SU-DHL-6 (cell line): ENCODE data around the gene CHAT.

Experiments used
- H2AFZ ChIP-seq: fragments of 200-600 bp; sonication (generic); 2 replicates; pipeline ENCODE4 v1.6.1; 2014; ENCODE audit warnings: low read depth, mild to moderate bottlenecking, moderate library complexity, mixed read lengths, antibody characterized with exemption, low read length; ENCODE audit not compliant: severe bottlenecking
- H3F3A ChIP-seq: fragments of 200-600 bp; shearing (Covaris generic); 2 replicates; pipeline ENCODE4 v1.6.0; 2016; ENCODE audit warnings: antibody characterized with exemption, mild to moderate bottlenecking; ENCODE audit not compliant: insufficient read depth
- H3K27ac ChIP-seq: fragments of 200-600 bp; sonication (generic); 2 replicates; pipeline ENCODE4 v1.5.1; 2016; ENCODE audit warnings: low read depth, mild to moderate bottlenecking, low read length, moderate library complexity, mixed read lengths
- H3K27me3 ChIP-seq: fragments of 200-600 bp; sonication (generic), shearing (Covaris generic); 2 replicates; pipeline ENCODE4 v1.6.0; 2014; ENCODE audit warnings: mild to moderate bottlenecking, low read length
- H3K36me3 ChIP-seq: fragments of 200-600 bp; sonication (generic); 2 replicates; pipeline ENCODE4 v1.6.1; 2014; ENCODE audit warnings: mild to moderate bottlenecking, low read length, mixed read lengths
- H3K4me2 ChIP-seq: fragments of 300-600, 200-600 bp; shearing (Covaris generic), sonication (generic); 2 replicates; pipeline ENCODE4 v1.6.0; 2014; ENCODE audit warnings: low read length, low read depth, mild to moderate bottlenecking; ENCODE audit not compliant: poor library complexity, severe bottlenecking
- H3K4me3 ChIP-seq: fragments of 200-600 bp; sonication (generic); 2 replicates; pipeline ENCODE4 v1.5.1; 2014; ENCODE audit warnings: antibody characterized with exemption, low read length, mild to moderate bottlenecking, mixed read lengths; ENCODE audit not compliant: insufficient read depth, poor library complexity, severe bottlenecking
- H3K79me2 ChIP-seq: fragments of 200-600 bp; sonication (generic); 2 replicates; pipeline ENCODE4 v1.6.1; 2014; ENCODE audit warnings: mild to moderate bottlenecking, low read length, moderate library complexity; ENCODE audit not compliant: insufficient read depth
- H3K9ac ChIP-seq: fragments of 200-600 bp; sonication (generic); 2 replicates; pipeline ENCODE4 v1.7.0; 2014; ENCODE audit warnings: mild to moderate bottlenecking, low read length
- H3K9me2 ChIP-seq: fragments of 200-600 bp; sonication (generic); replicated peaks from 2 replicates; pipeline ENCODE4 v1.6.1; 2014; ENCODE audit warnings: low read length; ENCODE audit not compliant: insufficient read depth
- H3K9me3 ChIP-seq: fragments of 200-600 bp; sonication (generic); 2 replicates; pipeline ENCODE4 v1.6.1; 2014; ENCODE audit warnings: low read length, mixed read lengths; ENCODE audit not compliant: insufficient read depth
- H4K20me1 ChIP-seq: fragments of 200-600 bp; sonication (generic); 2 replicates; pipeline ENCODE4 v1.6.1; 2014; ENCODE audit warnings: low read depth, mild to moderate bottlenecking, antibody characterized with exemption, low read length, moderate library complexity, mixed read lengths
- CTCF ChIP-seq: fragments of 200-600 bp; sonication (generic); IDR thresholded peaks from one replicate; pipeline ENCODE4 v1.5.1; 2017; ENCODE audit warnings: antibody characterized with exemption, mild to moderate bottlenecking, low read length, moderate library complexity; ENCODE audit not compliant: insufficient read depth, poor library complexity, severe bottlenecking
- EZH2phosphoT487 ChIP-seq: fragments of 200-600 bp; sonication (generic), shearing (Covaris generic); conservative IDR thresholded peaks from 2 replicates; pipeline ENCODE4 v1.6.1; 2018; ENCODE audit warnings: mild to moderate bottlenecking, antibody characterized with exemption, low read length, moderate library complexity, mixed read lengths

Gene CHAT

DNA sequence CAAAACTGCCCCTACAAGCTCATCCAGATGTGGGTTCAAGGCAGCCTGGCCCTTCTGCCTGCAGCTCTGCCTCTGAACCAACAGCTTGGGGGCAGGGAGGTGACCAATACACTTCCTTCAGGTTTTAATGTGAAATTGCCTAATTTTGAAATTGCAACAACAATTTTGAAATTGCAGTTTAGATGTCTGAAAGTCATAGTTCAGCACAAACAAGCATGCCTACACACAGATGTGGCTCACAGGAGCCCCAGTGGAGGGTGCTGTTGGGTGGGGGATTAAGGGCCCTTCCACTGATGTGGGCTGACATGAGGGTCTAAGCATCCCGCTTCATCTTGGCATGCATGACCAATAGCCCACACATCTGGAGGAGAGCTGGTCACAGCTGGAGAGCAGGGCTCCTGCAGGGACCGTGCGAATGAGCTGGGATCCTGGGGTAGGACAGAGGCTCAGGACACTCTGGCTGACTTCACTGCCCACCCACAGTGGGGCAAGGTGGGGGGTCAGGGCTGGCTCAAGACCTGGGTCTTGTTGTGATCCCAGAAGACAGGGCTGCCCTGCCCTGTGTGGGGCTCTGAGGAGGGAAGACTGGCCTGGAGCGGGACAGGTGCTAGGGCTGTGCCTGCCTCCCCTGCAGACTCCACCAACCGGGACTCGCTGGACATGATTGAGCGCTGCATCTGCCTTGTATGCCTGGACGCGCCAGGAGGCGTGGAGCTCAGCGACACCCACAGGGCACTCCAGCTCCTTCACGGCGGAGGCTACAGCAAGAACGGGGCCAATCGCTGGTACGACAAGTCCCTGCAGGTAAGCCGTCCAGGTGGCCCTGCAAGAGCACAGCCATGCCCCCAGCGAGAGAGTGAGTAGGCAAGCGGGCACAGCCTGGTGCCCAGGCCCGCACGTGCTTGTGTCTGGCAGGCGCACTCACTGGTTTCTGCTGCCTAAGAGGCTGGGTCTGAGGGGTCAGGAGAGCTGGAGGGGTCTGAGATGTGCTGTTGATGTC lies 32.3 kb downstream of the CHAT start:
- H3K27me3 ChIP-seq = no peaks in the 10 kb centered on the region
- no peaks in the 10 kb centered on the region for H3K9me2 ChIP-seq
- H3K36me3 ChIP-seq = no peaks in the 10 kb centered on the region
- H3K9me3 ChIP-seq = no peaks in the 10 kb centered on the region
- no peaks in the 10 kb centered on the region for H4K20me1 ChIP-seq
- H3K9ac ChIP-seq = no peak overlapping the region
- TF ChIP-seq CTCF (no peak), EZH2phosphoT487 (no peak)
- H3K4me3 ChIP-seq = no peak overlapping the region
- no peaks in the 10 kb centered on the region for H3K79me2 ChIP-seq
- no peak overlapping the region for H2AFZ ChIP-seq
- no peak overlapping the region for H3K27ac ChIP-seq
- no peak overlapping the region for H3K4me2 ChIP-seq
- H3F3A ChIP-seq = no peaks in the 10 kb centered on the region

DNA sequence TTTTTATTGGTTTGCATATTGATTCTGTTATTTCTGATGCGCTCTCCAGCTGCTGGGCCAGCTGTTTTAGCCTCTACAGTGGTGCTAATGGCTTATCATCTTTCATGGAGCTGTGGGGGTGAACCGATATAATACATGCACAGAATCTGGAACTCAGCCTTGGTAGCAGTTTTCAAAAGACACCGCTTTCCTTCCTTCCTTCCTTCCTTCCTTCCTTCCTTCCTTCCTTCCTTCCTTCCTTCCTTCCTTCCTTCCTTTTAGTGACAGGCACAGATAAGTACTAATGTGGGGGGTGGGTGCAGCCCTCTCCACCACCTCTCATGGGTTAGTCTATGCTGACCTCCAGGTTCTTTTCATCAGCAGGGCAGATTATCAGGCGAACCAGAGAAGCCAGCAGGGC lies 33.7 kb downstream of the CHAT start:
- no peaks in the 10 kb centered on the region for H4K20me1 ChIP-seq
- TF ChIP-seq EZH2phosphoT487 = no peak
- no peak for TF ChIP-seq CTCF
- no peak overlapping the region for H3K9ac ChIP-seq
- H3K27ac ChIP-seq = no peak overlapping the region
- no peak overlapping the region for H3K4me3 ChIP-seq
- H3K36me3 ChIP-seq = no peaks in the 10 kb centered on the region
- H3K27me3 ChIP-seq = no peaks in the 10 kb centered on the region
- no peak overlapping the region for H3K4me2 ChIP-seq
- H3K9me2 ChIP-seq = no peaks in the 10 kb centered on the region
- no peaks in the 10 kb centered on the region for H3K79me2 ChIP-seq
- H3K9me3 ChIP-seq = no peaks in the 10 kb centered on the region
- no peak overlapping the region for H2AFZ ChIP-seq
- H3F3A ChIP-seq = no peaks in the 10 kb centered on the region

- H3F3A ChIP-seq = no peaks in the 10 kb centered on the region
- no peak overlapping the region for H3K4me3 ChIP-seq
- no peaks in the 10 kb centered on the region for H3K36me3 ChIP-seq
- TF ChIP-seq CTCF (no peak), EZH2phosphoT487 (no peak)
- H3K79me2 ChIP-seq = no peaks in the 10 kb centered on the region
- no peaks in the 10 kb centered on the region for H3K27me3 ChIP-seq
- no peak overlapping the region for H2AFZ ChIP-seq
- no peaks in the 10 kb centered on the region for H3K9me2 ChIP-seq
- no peak overlapping the region for H3K4me2 ChIP-seq
- H3K9ac ChIP-seq = no peak overlapping the region
- no peaks in the 10 kb centered on the region for H3K9me3 ChIP-seq
- H4K20me1 ChIP-seq = no peaks in the 10 kb centered on the region
- H3K27ac ChIP-seq = no peak overlapping the region
These were observed 34.4 kb downstream of the CHAT start for GRCh38 chr10:49647985-49648795.
